GM21529 (cell line): ENCODE results near the gene NKD2.
"Not testable (repeated sequence)": the region's sequence is repeated elsewhere in the genome, so short reads cannot be mapped to it uniquely, and the experiment has no call there.

Source experiments
- ATAC-seq: cut with Tn5 transposase; IDR thresholded peaks from one replicate; pipeline ENCODE4 v1.9.1; 2021; ENCODE audit not compliant: unreplicated experiment

The NKD2 gene

GRCh38 chr5:1008451-1009358 is at the start of gene NKD2:
TSS of gene NKD2 (plus strand) at chr5:1008802. CDS start at chr5:1009058, 256 bp downstream.
- peak; percentile 47 for ATAC-seq

DNA sequence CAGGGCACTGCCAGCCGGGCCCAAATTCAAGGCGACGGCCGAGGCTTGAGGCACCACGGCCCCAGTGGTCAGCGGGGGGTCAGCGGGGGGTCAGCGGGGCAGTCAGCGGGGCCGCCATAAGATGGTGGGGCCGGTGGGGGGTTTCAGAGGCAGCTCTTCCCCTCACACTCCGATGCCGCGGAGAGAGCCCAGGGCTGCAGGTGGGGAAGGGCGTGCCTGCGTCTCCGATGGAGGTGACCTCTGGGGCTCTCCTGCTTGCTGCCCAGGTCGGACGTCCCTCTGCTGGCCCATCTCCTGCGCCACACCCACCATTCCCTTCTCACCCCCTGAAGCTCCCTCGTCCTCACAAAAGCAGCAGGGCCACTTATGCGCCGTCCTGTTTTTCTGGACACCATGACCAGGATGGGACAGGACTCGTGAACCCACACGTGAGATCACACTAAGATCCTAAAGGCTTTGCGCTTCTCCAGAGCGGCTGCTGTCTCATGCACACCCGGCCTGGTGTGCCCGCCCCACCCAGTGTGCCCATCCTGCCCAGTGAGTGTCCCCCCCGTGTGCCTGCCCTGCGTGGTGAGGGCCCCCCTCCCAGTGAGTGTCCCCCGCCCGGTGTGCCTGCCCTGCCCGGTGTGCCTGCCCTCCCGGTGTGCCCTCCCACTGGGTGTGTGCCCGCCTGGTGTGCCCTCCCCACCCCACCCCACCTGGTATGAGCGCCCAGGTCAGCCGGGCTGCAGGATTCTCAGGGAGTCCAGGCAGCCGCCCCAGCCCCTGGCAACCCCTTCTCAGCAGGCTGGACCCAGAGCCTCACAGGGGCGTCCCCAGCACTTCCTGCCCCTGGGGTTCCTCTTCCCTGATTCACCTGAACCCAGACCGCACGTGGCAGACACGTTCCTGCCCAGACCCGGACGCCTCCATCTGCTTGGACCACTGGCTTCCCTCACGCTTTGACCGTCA is 48.7 kb upstream of the NKD2 start:
- ATAC-seq = no peak

DNA sequence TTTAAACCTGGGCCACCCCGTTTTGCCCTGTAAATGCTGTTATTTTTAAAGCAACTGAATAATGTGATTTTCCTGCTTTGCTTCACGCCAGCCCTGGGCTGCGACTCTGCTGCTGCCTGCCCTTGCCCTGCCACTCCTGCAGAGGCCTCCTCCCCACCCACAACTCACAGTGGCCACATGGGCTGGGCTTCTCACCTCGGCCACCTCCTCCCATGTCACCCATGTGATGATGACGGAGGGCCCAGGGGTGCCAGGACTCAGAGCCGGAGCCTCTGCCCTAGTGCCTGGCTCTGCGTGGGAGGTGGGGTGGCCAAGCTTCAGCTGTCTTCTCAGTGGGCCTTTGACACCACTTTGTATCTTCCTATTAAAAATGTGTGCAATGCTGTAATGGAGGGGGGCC is 48.1 kb upstream of the NKD2 start:
- no peak for ATAC-seq

- ATAC-seq = no peak
Measured at GRCh38 chr5:961002-961710, 47.4 kb upstream of the NKD2 start.

- ATAC-seq = no peak
Measured at GRCh38 chr5:961711-962240, 46.8 kb upstream of the NKD2 start.

- ATAC-seq = no peak
Measured at GRCh38 chr5:962386-962785, 46.2 kb upstream of the NKD2 start.

- ATAC-seq = no peak
Measured at GRCh38 chr5:962801-963200, 45.8 kb upstream of the NKD2 start.

DNA sequence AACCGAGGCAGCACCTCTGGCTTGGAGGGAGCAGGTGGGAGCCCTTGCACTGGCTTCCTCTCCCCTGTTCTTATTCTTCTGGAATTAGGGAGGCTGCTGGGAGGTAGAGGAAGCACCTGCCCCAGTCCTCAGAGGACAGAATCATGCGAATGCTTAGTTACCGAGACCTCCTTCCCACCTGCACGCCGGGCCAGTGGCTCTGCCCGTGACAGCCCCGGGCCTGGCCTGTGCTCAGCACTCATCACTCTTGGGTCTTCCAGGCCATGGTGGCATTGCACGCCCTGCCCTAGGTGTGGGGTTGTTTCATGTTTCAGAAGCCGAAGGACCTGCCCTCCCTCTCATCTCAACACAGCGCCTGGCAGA is 45.3 kb upstream of the NKD2 start:
- no peak for ATAC-seq

GRCh38 chr5:963673-964531 is 44.7 kb upstream of the NKD2 start:
- peak; percentile 78 for ATAC-seq

DNA sequence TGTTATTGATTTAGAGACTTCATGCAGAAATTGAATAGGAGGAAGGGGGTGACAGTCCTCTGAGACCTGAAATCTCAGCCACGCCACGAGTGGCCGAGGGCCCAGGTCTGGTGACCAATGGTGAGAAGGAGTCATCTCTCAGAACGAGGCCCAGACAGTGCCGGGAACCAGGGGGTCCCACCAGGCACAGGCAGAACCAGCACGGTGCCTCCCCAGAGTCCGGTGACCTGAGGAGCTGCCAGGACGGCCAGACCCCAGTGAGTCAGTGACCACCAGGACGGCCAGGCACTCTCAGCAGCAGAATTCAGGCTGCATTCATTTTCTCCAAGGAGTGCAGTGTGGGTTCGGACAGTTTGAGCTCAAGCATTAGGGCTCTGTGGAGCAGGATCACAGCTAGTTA is 43.8 kb upstream of the NKD2 start:
- no peak for ATAC-seq

GRCh38 chr5:965604-966344 is 42.8 kb upstream of the NKD2 start:
- ATAC-seq = no peak

GRCh38 chr5:966345-966710 is 42.3 kb upstream of the NKD2 start:
- ATAC-seq = no peak

DNA sequence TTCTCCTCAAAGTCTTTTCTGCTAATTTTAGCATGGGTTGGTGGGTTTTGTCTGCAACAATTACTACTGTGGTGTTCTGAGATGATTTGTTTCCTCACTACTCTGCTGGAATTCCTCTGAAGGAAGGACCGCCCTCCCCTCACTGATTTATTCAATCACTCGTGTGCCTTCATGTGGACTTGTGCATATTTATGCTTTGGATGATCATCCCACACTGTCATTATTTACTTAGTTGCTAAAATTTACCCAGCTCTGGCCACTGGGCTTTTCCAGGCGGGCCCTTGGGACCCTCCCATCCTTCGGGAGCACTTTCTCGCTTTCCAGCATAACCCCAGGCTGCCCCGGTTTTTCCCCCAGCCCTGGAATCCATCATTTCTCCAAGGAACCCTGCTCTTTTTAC is 41.7 kb upstream of the NKD2 start:
- ATAC-seq = no peak

- ATAC-seq = no peak
Measured at GRCh38 chr5:968881-969280, 39.7 kb upstream of the NKD2 start.

DNA sequence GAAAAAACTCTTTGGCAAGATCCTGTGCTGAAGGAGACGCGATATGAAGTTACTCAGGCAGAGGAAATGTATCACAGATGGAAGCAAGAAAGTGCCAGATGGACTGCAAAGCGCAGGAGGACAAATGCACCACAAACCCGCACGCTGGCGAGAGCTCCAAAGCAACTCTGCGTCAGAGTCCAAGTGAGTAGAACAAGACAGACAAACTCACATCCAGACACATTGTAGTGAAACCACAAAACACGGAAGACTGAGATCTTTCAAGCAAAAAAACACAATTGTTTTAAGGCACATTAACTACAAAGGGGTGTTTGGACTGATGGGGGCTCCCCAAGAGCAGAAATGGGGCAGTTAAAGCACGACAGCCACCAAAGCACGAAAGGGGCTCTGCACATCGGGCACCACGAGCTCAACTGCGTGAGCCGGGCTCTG is 39.2 kb upstream of the NKD2 start:
- no peak for ATAC-seq

DNA sequence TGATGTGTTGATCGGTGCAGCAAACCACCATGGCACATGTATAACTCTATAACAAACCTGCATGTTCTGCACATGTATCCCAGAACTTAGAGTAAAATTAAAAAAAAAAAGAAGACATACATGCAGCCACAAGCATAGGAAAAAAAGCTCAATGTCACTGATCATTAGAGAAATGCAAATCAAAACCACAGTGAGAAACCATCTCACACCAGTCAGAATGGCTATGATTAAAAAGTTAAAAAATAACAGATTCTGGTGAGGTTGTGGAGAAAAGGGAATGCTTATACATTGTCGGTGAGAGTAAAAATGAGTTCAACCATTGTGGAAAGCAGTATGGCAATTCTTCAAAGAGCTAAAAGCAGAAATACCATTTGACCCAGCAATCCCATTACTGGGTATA is 36.0 kb upstream of the NKD2 start:
- ATAC-seq = not testable (repeated sequence)

DNA sequence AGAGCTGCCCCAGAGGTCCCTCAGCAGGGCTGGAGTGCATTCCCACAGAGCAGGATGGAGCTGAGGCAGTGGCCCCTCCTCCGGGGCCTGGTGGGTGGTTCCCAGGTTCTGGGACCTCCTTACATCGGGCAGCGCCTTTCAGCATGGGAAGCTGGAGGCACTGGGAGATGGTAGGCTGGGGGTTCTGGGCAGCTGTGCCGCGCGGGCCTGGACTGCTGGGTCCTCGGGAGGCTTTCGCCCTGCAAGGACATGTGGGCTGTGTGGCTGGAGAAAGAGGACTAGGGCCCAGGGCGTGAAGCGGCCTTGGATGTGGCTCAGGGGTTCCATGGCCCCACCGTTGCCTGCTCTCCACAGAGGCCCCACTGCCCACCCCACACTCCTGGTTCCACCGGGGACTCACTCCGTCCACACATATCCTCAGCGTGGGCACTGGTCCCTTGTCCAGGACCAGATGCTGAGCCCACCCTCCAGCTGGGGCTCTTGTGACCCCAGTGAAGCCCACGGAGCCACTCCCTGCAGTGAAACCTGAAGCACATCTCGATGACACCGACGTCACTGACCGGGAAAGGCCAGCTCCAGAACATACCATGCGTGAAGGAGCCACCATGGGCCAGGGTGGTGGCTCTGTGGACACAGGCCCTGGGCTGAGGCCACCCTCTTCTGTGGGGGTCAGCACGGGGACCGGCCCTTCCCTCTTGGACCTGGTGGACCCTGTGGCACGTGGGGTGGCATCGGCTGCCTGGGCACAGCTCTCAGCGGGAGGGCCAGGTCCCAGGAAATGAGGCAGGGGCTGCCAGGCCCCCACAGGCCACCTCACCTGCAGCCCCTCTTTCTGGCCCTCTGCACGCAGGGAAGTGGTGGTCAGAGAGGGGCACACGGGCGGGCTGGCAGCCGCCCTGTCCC is 31.5 kb upstream of the NKD2 start:
- ATAC-seq = no peak

DNA sequence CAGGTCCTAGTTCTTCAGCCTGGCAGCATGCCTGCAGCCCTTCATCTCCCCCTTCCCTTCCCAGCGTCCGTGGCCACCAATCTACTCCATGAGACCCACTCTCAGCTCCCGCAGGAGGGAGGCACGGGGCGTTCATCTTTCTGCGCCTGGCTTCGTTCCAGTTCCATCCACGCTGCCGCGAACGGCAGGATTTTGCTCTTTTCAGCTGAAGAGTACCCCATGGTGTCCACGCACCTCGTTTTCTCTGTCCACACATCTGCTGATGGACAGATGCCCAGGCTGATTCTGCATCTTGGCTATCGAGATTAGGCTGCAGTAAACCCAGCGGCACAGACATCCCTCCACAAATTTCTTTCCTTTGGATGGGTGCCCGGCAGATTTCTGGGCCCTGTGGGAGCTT is 30.5 kb upstream of the NKD2 start:
- no peak for ATAC-seq
